Activated T-helper 9 cell treated with anti-CD3 and anti-CD28 coated beads, Interleukin-2, amount 50 U/mL, for 16 hours (primary cell): ENCODE data around the gene AMMECR1.
"Not testable (repeated sequence)": the region's sequence is repeated elsewhere in the genome, so short reads cannot be mapped to it uniquely, and the experiment has no call there.

Experiments
- DNase-seq: peaks from one replicate; pipeline ENCODE4 v3.0.0-alpha.2; 2020; ENCODE audit warnings: low read depth

Gene AMMECR1

GRCh38 chrX:110257889-110258288 lies 60.0 kb downstream of the AMMECR1 start:
- no peak for DNase-seq

GRCh38 chrX:110252711-110253110 lies 65.2 kb downstream of the AMMECR1 start:
- DNase-seq: no peak

GRCh38 chrX:110251961-110252360 lies 65.9 kb downstream of the AMMECR1 start:
- DNase-seq: no peak

GRCh38 chrX:110251526-110251925 lies 66.4 kb downstream of the AMMECR1 start:
- no peak for DNase-seq

- no peak for DNase-seq
These were observed 67.0 kb downstream of the AMMECR1 start for GRCh38 chrX:110250847-110251246.

- no peak for DNase-seq
These were observed 69.3 kb downstream of the AMMECR1 start for GRCh38 chrX:110248578-110248977.

- DNase-seq: no peak
These were observed 72.9 kb downstream of the AMMECR1 start for GRCh38 chrX:110245011-110245410.

GRCh38 chrX:110242371-110242770 lies 75.5 kb downstream of the AMMECR1 start:
- DNase-seq: no peak

GRCh38 chrX:110241816-110242215 lies 76.1 kb downstream of the AMMECR1 start:
- DNase-seq: no peak

GRCh38 chrX:110238259-110238658 lies 79.6 kb downstream of the AMMECR1 start:
- DNase-seq: peak; percentile 6

GRCh38 chrX:110231485-110231884 lies 86.4 kb downstream of the AMMECR1 start:
- DNase-seq: not testable (repeated sequence)

GRCh38 chrX:110229497-110230111 lies 88.3 kb downstream of the AMMECR1 start:
- DNase-seq: peak; percentile 69

GRCh38 chrX:110228453-110228852 lies 89.4 kb downstream of the AMMECR1 start:
- DNase-seq: no peak

- no peak for DNase-seq
These were observed 91.0 kb downstream of the AMMECR1 start for GRCh38 chrX:110226931-110227330.

GRCh38 chrX:110224926-110225617 lies 92.8 kb downstream of the AMMECR1 start:
- DNase-seq: no peak

GRCh38 chrX:110222497-110223257 lies 95.2 kb downstream of the AMMECR1 start:
- DNase-seq: no peak

- DNase-seq: no peak
These were observed 98.0 kb downstream of the AMMECR1 start for GRCh38 chrX:110219920-110220319.

- DNase-seq: no peak
These were observed 99.3 kb downstream of the AMMECR1 start for GRCh38 chrX:110218591-110218990.

- no peak for DNase-seq
These were observed 101.9 kb downstream of the AMMECR1 start for GRCh38 chrX:110216027-110216426.

GRCh38 chrX:110215411-110215810 lies 102.5 kb downstream of the AMMECR1 start:
- DNase-seq: no peak

GRCh38 chrX:110214684-110215083 lies 103.2 kb downstream of the AMMECR1 start:
- no peak for DNase-seq

GRCh38 chrX:110213183-110213582 lies 104.7 kb downstream of the AMMECR1 start:
- DNase-seq: no peak

- no peak for DNase-seq
These were observed 105.6 kb downstream of the AMMECR1 start for GRCh38 chrX:110212299-110212698.
